ENCODE results near the gene USP2. TPM values are rescaled to one million over a fixed set of nuclear protein-coding genes. Genes with fewer than 3 reads are reported as not detected.

The USP2 gene
- total RNA-seq, 3 donors from 2014 or later, result 16.9 to 84.3 (median 26.7) TPM

DNA sequence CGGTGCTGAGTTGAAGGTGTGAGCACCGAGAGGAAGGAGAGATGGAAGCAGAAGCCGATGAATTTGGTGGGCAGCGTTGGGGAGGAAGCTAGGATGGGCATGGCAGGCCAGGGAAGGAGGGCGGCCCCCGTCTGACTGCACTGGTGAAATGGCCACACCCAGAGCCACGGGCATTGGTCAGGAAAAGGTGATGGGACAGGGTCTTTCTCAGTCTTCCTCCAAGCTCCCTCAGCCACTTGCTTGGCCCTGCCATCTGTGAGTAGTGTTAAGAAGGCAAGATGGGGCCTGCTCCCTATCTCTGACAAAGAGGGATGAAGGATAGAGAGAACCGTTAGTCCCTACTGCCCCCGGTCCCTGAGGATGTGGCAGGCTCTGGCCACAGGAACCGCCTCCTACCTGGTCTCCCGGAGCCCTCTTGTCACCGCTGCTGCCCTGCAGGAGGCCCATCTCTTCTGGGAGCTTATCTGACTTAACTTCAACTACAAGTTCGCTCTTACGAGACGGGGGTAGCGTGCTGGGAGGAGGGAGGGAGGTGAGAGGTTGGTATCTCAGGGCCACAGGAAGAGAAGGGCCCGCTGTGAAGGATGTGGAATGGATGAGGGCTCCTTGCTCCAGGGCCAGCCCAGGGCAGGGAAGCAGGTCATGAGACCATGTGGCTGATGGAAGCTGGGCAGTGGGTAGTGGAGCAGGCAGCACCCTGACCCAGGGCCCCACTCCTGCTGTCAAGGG is 71.4 kb downstream of the USP2 start:
- Histone ChIP-seq H3K4me1 (ENCODE audit: low read depth) (peaks cover 3% of the 10 kb centered on the region), H3K9me3 (no peaks in the 10 kb centered on the region), H3K4me3 (no peak overlapping the region), H3K36me3 (ENCODE audit: low read depth) (no peaks in the 10 kb centered on the region)
- DNase-seq, result no peak
- TF ChIP-seq, protein P1, sequence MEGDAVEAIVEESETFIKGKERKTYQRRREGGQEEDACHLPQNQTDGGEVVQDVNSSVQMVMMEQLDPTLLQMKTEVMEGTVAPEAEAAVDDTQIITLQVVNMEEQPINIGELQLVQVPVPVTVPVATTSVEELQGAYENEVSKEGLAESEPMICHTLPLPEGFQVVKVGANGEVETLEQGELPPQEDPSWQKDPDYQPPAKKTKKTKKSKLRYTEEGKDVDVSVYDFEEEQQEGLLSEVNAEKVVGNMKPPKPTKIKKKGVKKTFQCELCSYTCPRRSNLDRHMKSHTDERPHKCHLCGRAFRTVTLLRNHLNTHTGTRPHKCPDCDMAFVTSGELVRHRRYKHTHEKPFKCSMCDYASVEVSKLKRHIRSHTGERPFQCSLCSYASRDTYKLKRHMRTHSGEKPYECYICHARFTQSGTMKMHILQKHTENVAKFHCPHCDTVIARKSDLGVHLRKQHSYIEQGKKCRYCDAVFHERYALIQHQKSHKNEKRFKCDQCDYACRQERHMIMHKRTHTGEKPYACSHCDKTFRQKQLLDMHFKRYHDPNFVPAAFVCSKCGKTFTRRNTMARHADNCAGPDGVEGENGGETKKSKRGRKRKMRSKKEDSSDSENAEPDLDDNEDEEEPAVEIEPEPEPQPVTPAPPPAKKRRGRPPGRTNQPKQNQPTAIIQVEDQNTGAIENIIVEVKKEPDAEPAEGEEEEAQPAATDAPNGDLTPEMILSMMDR (IDR thresholded peaks at IDR 0.05), result no peak
- peak; percentile 4 for ATAC-seq
- intact Hi-C loops (cut with DNase I, micrococcal nuclease), result no loop called here

DNA sequence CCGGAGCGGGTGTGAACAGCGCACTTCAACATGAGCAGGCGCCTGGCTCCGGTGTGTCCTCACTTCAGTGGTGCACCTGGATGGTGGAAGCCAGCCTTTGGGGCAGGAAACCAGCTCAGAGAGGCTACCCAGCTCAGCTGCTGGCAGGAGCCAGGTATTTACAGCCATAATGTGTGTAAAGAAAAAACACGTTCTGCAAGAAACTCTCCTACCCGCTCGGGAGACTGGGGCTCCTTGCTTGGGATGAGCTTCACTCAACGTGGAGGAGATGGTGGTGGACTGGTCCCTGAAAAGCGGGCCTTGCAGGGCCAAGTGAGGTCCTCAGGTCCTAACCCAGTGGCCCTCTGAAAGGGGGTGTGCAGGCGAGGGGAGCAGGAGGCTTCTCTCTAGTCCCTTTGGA is 72.1 kb downstream of the USP2 start:
- ATAC-seq (no peak), DNase-seq (no peak)
- Histone ChIP-seq H3K4me3 (no peak overlapping the region), H3K4me1 (ENCODE audit: low read depth) (no peaks in the 10 kb centered on the region), H3K9me3 (no peaks in the 10 kb centered on the region), H3K36me3 (ENCODE audit: low read depth) (no peaks in the 10 kb centered on the region)
- intact Hi-C loops (cut with DNase I, micrococcal nuclease), result no loop called here
- TF ChIP-seq, protein P1 (IDR thresholded peaks at IDR 0.05), result no peak

DNA sequence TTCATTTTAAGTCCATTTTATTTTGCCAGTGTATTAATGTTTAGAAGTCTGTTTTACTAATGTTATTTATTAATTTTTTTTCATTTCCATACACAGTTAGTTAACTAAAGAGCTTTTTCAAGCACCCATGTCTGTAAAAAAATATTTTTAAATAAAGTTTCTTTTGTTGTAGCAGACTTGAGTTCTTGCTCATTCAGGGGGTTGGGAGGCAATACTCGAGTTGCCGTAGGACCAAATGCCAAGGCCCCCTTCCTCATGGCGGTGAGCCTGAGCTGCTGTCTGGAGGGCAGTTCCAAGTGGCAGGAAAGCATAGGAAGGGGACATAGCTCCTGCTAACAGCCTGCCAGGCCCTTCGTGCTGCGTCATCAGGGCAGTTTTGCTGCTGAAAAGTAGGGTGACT is 73.5 kb downstream of the USP2 start:
- Histone ChIP-seq H3K4me1 (ENCODE audit: low read depth) (no peaks in the 10 kb centered on the region), H3K4me3 (no peak overlapping the region), H3K9me3 (no peaks in the 10 kb centered on the region), H3K36me3 (ENCODE audit: low read depth) (no peaks in the 10 kb centered on the region)
- DNase-seq (no peak), ATAC-seq (no peak)
- intact Hi-C loops (cut with DNase I, micrococcal nuclease), result no loop called here
- TF ChIP-seq, protein P1 (IDR thresholded peaks at IDR 0.05), result no peak

DNA sequence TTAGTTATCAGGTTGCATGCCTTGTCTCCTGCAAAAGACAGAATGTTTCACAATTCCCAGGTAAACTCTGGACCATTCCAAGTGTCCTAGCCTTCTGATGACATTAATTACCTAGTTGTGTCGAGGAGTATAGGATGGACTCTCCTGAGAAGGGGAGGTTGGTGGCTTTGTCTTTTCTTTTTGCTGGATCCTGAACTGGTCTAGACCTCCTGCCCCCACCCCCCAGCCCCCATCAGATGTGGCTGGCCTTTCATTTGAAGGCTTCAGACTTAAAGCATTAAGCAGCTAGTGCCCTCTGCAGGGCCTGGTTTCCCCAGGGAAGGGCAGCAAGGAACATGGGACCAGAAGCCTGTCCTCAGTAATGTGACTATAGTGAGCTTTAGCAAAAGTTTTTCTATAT is 74.3 kb downstream of the USP2 start:
- DNase-seq (no peak), ATAC-seq (no peak)
- Histone ChIP-seq H3K9me3 (no peaks in the 10 kb centered on the region), H3K4me3 (no peak overlapping the region), H3K4me1 (ENCODE audit: low read depth) (no peaks in the 10 kb centered on the region), H3K36me3 (ENCODE audit: low read depth) (no peaks in the 10 kb centered on the region)
- TF ChIP-seq, protein P1 (IDR thresholded peaks at IDR 0.05), result no peak
- intact Hi-C loops (cut with DNase I, micrococcal nuclease), result no loop called here

DNA sequence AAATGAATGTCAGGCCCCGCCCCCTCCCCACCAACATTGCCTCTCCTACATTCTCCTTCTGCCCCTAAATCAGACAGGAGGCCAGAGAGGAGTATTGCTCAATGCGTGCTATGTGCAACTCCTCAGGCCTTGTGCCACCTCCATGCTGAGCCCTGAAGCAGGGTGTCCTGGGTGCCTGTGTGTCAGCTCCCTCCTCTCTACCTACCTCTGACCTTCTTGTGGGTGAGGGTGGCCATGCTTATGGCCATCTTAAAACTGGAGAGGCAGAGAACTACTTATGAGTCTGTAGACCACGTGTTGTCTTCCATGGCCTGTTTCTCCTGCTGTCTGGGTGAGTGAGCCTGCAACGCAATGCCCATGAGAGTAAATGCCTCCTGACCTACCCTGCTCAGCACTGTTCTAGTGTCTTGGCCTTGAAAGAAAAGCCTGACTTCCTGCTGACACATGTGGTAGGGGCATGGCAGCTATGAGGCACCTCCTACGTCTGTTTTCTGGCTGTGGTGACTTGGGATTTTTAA is 75.1 kb downstream of the USP2 start:
- no peaks in the 10 kb centered on the region for H3K36me3 ChIP-seq (ENCODE audit: low read depth)
- no peak overlapping the region for H3K4me3 ChIP-seq
- DNase-seq (no peak), ATAC-seq (peak; percentile 14)
- H3K9me3 ChIP-seq, result no peaks in the 10 kb centered on the region
- TF ChIP-seq, protein P1 (IDR thresholded peaks at IDR 0.05), result no peak
- no peaks in the 10 kb centered on the region for H3K4me1 ChIP-seq (ENCODE audit: low read depth)
- intact Hi-C loops (cut with DNase I, micrococcal nuclease), result no loop called here

Measured in mucosa of descending colon (tissue), 3 donors.